DMS114 treated with DMSO at 0.1 percent for 48 hours (cell line): ENCODE results near the gene LRRK1.

Experiments used
- DNase-seq: peaks from one replicate; lab custom pipeline; 2025; ENCODE audit not compliant: unreplicated experiment; lab: John Stamatoyannopoulos, UW

LRRK1 gene

DNA sequence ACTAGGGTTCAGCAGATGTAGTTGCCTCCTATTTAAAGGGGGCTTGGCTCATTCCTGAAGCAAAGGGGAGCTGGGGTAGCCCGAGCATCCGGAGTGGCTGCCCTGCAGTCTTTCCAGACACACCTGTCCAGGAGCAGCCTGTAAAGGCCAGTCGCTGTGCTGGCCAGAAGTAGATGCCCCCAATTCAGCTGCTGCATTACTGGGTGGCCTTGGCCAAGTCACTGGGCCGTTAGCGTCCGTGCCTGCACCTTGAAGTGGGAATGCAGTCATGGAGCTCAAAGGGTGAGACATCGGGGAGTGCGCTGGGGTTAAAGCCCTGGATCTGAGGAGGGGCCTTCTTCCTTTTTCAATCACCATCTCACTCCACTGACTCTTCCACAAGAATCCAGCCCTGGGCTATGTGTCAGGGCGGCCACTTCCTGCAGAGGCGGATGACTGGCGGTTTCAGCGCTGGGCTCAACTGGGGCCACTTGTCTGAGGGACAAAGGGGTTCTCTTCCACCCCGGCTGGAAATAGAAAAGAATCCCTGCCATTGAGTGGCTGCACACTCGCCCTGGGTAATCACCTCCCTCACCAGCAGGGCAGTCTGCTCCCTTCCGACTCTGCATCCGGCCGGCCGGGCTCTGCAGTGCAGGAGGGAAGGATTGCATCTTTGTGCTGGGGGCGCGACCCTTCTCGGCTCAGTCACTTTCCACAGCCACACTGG is 27.7 kb upstream of the LRRK1 start:
- DNase-seq = no peak

DNA sequence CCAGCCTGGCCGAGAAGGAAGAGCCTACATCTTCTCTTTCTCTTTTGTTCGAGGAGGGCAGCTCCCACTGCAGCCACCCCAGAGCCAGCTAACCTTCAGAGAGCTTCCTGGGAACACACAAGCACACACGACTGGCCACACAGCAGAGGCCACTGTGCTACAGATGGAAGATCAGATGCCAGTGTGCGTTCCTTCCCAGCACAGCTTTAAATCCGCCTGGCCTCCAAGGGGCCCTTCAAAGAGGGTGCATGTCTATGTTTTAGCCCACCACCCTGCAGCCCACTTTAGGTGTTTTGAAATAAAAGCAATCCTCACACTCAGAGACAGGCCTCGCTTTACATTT is 27.2 kb upstream of the LRRK1 start:
- no peak for DNase-seq

DNA sequence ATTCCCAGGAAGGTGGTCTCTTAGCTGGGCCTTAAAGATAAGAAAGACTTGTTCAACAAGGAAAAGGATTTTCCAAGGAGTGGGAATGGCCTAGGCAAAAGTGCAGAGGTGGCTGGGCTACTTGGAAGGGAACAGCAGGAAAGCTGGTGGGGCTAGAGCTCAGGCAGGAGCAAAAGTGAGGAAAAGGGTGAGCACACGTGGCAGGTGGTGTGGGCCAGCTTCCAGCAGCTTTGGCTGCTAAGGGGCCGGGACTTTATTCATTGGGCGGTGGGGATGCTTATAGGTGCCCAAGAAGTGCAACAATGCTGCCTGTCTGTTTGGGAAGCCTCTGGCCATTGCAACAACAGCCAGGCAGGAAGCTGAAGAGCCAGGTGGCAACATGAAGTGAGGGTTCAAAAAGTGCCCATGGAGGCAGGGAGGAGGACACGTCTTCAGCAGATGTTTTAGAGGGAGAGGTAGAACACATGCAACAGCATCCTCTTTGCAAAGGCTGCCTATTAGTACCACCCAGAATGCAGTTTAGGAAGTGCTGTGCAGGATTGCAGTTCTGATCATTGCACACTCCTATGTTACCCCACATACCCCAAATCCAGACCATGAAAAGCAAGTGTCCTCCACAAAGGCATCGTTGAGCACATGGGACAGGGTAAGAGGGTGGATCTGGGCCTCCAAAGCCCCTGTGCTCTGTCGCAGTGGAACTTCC is 25.7 kb upstream of the LRRK1 start:
- DNase-seq = no peak

DNA sequence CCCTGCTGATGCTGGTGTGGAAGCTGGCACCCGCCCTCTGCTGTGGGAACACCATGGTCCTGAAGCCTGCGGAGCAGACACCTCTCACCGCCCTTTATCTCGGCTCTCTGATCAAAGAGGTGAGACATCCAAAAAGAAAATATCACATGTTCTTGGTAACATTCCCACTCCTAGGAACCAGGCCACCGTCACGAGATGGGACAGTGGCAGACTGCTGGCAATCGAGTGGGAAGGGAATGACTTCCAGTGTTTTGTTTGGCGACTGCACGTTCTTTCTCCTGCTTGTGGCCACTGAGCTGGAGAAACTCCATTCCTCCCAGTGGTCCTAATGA is 25.2 kb upstream of the LRRK1 start:
- no peak for DNase-seq

DNA sequence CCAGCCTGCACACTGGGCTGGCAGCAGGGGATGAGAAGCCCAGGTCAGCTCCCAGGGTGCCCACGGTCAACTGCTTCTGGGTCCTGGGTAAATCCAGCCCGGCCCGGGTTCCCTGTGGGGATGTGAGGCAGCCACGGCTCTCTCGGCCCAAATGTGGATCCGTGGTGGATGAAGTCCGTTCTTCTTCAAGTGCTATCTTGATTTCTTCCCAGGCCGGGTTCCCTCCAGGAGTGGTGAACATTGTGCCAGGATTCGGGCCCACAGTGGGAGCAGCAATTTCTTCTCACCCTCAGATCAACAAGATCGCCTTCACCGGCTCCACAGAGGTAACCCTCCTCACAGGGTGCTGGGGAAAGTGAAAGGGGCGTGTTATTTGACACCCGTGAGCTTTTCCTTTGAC is 23.4 kb upstream of the LRRK1 start:
- no peak for DNase-seq

DNA sequence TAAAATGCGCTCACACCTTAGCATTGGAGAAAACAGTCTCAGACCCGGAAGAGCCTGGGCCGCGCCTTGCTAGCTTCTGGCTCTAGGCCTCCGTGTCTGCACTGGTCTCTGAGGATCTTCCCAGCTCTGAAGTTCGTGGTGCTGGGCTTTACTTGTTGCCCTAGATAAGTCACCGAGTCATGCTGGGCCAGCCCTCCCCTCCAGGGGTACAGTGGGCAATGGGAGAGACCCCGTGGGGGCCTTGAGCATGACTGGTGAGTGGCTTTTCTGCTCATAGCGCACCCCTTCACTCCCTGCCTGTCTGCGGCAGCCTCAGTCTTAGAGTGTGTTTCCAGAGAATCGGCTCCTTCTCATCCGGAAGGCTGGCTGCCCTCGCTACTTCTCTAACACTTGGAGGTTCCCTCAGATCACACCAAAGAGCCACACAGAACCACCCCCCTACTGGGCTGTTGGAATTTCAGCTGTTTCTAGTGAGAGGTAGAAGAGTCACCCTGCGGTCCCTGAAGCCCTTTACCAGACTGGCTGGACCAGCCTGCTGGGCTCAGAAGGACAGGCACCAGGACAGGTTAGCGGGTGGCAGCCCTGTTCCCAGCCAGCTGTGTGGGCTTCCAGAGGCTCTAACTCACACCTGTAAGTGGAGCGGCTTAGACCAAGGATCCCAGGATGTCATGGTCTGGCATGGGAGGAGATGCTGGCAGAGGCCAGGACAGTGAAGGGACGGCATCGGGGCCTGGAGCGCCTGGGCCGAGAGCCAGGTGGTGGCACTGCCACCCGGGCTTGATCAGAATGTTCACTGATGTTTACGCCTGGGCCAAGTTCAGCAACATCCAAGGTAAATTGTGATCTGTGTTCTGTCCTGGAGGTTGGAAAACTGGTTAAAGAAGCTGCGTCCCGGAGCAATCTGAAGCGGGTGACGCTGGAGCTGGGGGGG is 21.7 kb upstream of the LRRK1 start:
- DNase-seq = no peak

DNA sequence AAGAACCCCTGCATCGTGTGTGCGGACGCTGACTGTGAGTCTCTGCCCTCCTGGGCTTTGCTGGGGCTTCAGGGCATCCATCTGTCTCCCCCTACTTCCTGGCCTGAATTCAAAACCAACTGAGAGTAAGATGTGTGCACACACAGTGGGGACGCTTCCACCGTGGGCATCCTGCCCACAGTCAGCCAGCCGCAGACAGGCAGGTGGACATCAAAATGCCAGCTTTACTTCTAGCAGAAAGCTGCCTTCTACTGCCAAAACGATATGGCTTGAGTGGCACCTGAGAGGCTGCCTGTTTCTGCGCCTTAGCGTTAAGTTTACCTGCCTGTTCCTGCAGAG is 21.0 kb upstream of the LRRK1 start:
- DNase-seq = no peak

DNA sequence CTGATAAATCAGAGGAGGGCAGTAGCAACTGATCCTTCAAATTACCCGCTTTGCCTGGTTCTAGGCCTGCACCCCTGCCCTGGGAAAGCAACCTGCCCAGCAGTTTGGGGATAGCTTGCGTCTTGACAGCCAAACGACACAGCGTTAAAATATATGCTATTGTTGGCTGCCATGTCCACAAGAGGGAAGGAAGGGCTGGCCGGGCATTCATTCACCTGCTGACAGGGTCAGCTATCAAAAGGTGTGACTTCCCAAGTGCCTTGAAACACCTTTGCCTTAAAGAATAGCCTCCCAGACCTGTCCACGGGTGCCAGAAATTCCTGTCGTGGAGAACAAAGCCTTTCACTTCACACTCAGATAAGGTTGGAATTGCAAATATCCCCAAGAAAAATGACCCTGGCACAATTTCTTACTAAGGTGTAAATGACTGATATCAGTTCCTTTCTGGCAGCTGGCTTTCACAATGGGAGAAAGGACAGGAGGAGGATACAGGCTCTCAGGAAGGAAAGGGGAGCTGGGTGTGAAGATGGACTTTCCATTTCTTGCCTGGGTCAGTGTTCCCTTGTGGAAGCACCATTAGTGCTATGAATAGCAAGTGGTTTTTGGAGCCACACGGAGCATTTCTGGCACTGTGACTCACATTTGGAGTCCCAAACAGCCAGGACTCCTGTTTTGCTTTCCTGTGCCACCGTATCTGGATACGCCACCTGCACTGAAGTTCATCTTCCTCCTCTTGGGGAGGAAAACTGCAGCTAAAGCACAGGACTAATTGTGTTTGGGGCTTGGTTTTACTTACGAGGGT is 20.3 kb upstream of the LRRK1 start:
- DNase-seq = no peak

DNA sequence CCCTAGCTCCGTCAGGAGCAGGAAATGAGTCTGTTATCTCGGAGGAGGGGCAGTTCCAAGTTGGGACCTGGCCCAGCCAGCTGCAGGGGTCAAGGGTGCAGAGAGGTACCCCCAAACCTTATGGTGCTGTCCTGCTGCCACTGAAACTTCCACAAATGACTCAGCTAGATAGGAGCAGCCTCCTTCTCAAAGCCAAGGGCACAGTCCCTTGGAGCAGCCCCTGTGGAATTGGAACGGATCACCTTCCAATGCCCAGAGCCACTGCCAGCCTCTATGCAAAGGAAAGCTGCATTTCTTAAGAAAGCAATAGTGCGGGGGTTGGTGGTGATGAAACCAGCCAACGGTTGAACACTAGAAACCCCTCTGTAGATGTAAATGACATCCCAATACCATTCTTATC is 19.6 kb upstream of the LRRK1 start:
- DNase-seq = no peak

DNA sequence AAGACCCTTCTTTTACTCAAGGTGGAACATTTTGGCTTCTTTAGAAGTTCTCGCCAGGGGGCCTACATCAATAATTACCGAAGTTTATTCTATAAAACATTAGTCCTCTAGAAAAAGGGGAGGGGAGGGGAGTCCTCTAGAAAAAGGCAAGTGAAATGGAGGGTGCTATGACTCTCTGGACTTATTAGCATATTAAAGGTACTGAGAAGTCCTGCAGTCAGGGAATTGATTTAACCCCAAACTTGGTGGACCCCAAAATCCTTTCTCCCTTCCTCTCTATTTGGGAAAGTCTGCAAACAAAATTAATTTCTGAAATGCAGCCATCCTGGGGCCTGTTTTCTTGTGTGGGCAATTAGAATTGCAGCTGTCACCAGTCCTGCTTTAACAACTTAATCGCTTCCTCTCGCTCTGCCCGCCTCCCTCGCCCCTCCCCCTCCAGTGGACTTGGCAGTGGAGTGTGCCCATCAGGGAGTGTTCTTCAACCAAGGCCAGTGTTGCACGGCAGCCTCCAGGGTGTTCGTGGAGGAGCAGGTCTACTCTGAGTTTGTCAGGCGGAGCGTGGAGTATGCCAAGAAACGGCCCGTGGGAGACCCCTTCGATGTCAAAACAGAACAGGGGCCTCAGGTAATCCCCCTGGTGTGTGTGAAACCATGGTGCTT is 18.9 kb upstream of the LRRK1 start:
- DNase-seq = no peak

DNA sequence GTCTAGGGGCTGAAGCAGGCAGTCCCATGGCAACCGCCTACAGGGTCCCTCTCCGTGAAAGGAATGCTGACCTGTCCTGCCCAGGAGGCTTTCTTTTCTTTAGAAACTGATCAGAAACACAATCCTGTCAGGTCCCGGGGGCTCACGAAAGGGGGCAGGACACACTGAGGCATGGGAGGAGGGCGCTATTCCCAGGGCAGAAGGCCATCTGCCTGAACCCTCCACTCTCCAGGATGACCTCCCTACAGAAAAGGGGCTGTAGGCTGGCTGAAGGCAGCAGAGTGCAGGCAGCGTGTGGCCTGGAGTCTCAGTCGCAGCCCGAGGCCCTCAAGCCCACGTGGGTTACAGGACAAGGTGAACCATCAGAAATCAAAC is 18.4 kb upstream of the LRRK1 start:
- DNase-seq = no peak

DNA sequence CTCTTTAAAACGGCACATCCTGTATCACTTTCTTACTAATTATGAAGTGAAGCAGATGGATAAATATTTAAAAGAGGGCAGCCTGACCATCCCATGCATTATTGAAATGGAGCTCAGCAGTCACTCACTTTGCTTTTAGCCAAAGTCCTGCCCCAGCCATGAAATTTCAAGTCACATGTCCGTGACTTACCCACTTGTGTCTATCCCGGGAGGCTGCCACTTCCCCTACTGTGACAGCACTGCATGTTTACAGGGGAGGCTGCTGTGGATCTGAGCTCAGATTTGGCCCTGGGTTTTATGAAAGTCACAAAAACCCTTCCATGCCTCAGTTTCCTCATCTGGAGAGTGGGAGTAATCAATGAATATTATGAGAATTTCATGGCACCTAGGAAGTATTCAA is 17.9 kb upstream of the LRRK1 start:
- DNase-seq = no peak

DNA sequence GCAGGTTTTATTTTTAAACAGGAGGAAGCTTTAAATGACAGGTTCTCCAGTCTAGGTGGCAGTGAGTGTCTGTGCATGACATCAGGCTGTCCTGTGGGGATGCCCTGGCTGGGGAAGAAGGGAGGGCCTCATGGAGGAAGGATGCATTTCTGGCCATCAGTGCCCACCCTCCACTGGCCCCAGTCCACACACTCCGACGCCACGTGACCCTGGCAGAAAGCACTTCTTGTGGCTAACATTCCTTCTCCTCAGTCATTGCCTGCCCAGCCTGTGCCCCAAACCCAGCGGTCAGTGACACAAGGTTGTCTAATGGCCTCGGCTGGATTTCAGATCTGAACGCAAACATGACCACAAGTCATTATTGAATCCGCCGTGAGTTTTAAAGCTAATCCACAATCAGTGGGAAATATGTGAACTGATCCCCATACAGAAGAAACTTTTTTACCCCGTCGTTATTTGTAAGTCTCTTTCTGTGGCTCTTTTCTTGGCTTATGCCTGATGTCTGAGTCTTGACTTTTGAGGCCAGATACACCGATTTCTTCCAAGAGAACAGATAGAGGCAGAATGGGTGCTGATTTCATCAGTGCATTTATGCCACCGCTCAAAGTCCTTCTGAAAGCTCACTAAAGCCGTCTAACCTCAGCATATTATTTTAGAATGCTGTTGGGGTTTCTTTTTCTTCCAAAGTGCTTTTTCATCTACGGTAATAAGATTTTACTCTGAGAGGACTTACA is 17.3 kb upstream of the LRRK1 start:
- no peak for DNase-seq

DNA sequence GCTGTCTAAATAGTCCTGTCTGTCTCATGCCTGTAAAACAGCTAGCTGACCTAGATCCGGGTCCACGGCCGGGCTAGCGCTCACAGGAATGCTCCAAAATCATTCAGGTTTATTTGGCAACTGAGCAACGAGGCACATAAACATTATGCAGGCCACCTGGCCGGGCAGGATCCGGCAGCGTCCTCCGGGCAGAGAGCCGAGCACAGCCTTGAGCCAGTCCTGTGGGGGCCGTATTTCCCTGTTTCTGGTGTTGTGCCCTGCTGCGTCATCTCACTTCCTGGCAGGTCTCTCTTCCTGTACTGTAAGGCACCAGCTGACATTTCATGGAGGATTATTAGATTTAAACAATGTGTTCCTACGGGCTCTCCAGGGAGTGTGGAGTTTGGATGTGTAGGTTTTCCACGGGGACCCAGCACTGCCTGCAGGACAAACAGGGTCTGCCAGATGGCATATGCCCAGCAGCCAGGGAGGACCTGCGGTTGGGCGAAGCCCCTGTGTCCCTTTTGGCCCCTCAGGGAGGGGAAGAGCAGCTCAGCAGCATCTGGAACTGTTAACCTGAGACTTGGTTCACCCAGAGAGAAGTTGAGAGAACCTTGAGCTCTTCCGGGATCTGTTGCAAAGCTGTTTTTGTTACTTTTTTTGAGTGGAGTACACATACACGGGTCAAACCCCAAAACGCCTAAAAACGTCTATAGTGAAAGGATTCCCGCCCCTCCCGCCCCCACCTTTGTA is 16.6 kb upstream of the LRRK1 start:
- DNase-seq = no peak

DNA sequence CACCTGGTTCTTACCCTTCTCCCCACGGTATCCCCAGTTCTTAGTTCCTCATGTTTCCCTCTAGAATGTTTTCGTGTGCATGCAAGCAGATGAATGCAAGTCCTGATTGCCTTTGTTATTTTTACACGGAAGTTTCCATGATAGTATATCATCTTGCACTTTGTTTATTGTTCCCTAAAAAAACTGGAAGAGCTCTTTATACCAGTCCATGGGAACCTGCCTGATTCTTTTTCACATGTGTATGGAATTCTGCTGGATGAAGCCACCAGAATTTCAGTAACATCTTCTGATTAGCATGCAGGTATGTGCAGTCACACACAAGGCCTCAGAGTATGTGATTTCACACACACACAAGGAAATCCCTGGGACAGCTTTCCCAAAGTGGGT is 16.0 kb upstream of the LRRK1 start:
- no peak for DNase-seq

DNA sequence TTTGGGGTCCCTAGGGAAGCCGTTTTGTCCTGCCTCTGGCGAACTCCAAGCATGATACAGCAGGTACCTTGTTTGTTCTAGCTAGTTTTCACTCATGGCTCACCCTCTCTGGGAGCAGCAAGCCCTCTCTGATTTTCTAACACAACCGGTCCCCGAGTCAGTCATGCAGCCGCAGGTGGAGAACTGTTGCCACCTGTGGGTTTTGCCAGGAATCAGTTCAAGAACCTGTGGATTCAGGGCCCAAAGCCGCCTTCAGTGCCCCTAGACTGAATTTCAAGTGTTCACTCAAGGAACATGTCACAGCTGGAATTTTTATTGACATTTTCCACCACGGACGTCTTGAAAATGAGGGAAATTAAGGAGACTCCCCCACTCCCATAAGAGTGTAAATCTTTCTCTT is 13.3 kb upstream of the LRRK1 start:
- no peak for DNase-seq

DNA sequence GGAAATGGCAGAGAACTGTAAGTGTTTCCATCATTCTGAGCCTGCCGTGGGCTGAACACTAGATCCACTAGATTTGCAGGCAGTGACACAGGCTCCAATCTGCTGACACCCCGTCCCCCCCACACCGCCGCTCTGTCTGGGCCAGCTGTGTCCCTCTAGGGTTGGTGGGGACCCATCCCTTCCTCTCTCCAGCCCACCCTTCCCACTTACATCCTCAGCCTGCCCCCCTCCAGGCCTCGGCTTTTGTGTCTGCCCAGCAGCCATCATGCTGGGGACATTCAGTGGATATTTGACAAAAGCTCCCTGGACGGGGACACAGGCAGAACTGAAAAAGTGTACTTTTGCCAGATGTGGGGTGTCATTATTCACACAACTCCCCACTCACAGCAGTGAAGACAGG is 10.7 kb upstream of the LRRK1 start:
- no peak for DNase-seq

DNA sequence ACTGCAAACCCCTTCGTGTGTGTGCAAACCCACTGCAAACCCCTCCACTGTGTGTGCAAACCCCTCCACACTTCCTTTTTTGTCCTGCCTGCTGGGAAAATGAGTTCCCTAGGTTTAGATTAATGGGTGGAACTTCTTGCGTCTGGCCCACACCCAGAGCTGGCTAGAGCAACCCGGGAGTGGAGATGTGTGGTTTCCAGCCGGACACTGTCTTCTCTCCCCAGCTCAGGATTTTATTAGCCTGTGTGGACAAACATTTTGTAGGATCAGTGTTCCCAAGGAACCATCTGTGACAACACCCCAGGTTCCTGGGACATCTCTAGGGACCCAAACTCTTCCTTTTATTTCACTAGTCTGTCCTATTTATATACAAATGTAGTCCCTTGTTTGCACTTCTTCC is 9.6 kb upstream of the LRRK1 start:
- no peak for DNase-seq
